T-cell (primary cell): ENCODE data around the gene PDIA5. TPM values are rescaled to one million over a fixed set of nuclear protein-coding genes. Genes with fewer than 3 reads are reported as not detected.

Experiments
- ATAC-seq, 4 experiments: fragments of 200-7000 bp in 3 of 4; fragments of 150-1000 bp in 1 of 4; cut with Tn5 transposase; replicated peaks in 1 of 4; 1 replicate in 3 of 4; 2 replicates in 1 of 4; pipeline ENCODE4 v1.10.0; 2021; ENCODE audit warnings: moderate library complexity in 3 of 4, mild to moderate bottlenecking in 2 of 4, moderate number of reproducible peaks in 1 of 4
- CTCF ChIA-PET, 2 donors: fragments of 300-600 bp; sonication (Branson Sonifier 250); formaldehyde crosslinking; loops; one replicate each; lab custom pipeline; 2022; ENCODE audit warnings: antibody characterized with exemption in 2 of 2; lab: Charles Lee
- POLR2A ChIA-PET, 2 donors: fragments of 300-600 bp; sonication (Branson Sonifier 250); formaldehyde crosslinking; loops; one replicate each; lab custom pipeline; 2022; ENCODE audit warnings: antibody characterized with exemption in 2 of 2; lab: Charles Lee
- DNase-seq, 35 experiments: peaks; one replicate each; pipeline versions ENCODE4 v3.0.0 to v3.0.0-alpha.2; 2013 to 2023
- H3K27ac ChIP-seq: one replicate; pipeline ENCODE4 v1.5.1; 2013; ENCODE audit warnings: low read length
- H3K27me3 ChIP-seq, 2 experiments: replicated peaks in 1 of 2; 1 replicate in 1 of 2; 2 replicates in 1 of 2; pipeline versions ENCODE4 v1.6.1 to v1.7.0; 2013; ENCODE audit warnings: low read length in 1 of 2, mixed read lengths in 1 of 2; ENCODE audit not compliant: control insufficient read depth in 2 of 2, insufficient read depth in 2 of 2; ENCODE audit errors: extremely low read depth in 1 of 2
- H3K36me3 ChIP-seq, 2 donors: 1 replicate in 1 of 2; 2 replicates in 1 of 2; pipeline versions ENCODE4 v1.6.1 to v1.7.0; 2013; ENCODE audit warnings: low read length in 1 of 2; ENCODE audit not compliant: control insufficient read depth in 2 of 2, insufficient read depth in 1 of 2; ENCODE audit errors: extremely low read depth in 1 of 2
- H3K4me1 ChIP-seq, 2 experiments: 1 replicate in 1 of 2; 2 replicates in 1 of 2; pipeline versions ENCODE4 v1.6.1 to v1.7.0; 2013; ENCODE audit warnings: low read length in 2 of 2, mixed read lengths in 1 of 2; ENCODE audit not compliant: insufficient read depth in 2 of 2, control insufficient read depth in 1 of 2; ENCODE audit errors: extremely low read depth in 1 of 2
- H3K4me3 ChIP-seq, 2 donors: 1 replicate in 1 of 2; 2 replicates in 1 of 2; pipeline versions ENCODE4 v1.5.1 to v1.7.0; 2013; ENCODE audit warnings: mild to moderate bottlenecking in 2 of 2, low read length in 1 of 2, moderate library complexity in 1 of 2; ENCODE audit not compliant: control insufficient read depth in 1 of 2; ENCODE audit errors: extremely low read depth in 1 of 2
- H3K9me3 ChIP-seq: 2 replicates; pipeline ENCODE4 v1.7.0; 2013
- H3K27ac Mint-ChIP-seq, 2 donors: one replicate each; pipeline ENCODE4 v1.8.0; 2020 to 2021; ENCODE audit warnings: mild to moderate bottlenecking in 2 of 2, mixed read lengths in 2 of 2
- H3K27me3 Mint-ChIP-seq, 2 donors: one replicate each; pipeline ENCODE4 v1.8.0; 2021 to 2022; ENCODE audit warnings: mixed read lengths in 2 of 2
- H3K36me3 Mint-ChIP-seq: one replicate; pipeline ENCODE4 v1.8.0; 2021; ENCODE audit warnings: mixed read lengths
- H3K4me1 Mint-ChIP-seq, 3 donors: one replicate each; pipeline ENCODE4 v1.8.0; 2020 to 2022; ENCODE audit warnings: mixed read lengths in 3 of 3, mild to moderate bottlenecking in 1 of 3
- H3K4me3 Mint-ChIP-seq, 3 donors: one replicate each; pipeline ENCODE4 v1.8.0; 2020 to 2022; ENCODE audit warnings: mild to moderate bottlenecking in 3 of 3, mixed read lengths in 3 of 3, moderate library complexity in 3 of 3
- H3K9me3 Mint-ChIP-seq, 3 donors: one replicate each; pipeline ENCODE4 v1.8.0; 2020 to 2022; ENCODE audit warnings: mixed read lengths in 3 of 3
- WGBS: methylation state at CpG from one replicate; pipeline ENCODE4 v1.1.5; 2013; ENCODE audit warnings: missing lambda C conversion rate; ENCODE audit not compliant: insufficient coverage; 5-methylcytosine and 5-hydroxymethylcytosine counted together
- total RNA-seq, 35 experiments: library from RNA in 6 of 35; stranded (reverse) in 6 of 35; fragments of 120-200 nt in 1 of 35; gene quantifications; one replicate each; pipeline versions ENCODE4 v1.2.1 to v1.2.4 and lab custom pipeline; 2013 to 2026

The PDIA5 gene
- total RNA-seq, 5 donors from 2014 or later (not counting 1 experiment from before 2014, with no cell fraction given) = 5.4 to 8.2 (median 7.0) TPM

DNA sequence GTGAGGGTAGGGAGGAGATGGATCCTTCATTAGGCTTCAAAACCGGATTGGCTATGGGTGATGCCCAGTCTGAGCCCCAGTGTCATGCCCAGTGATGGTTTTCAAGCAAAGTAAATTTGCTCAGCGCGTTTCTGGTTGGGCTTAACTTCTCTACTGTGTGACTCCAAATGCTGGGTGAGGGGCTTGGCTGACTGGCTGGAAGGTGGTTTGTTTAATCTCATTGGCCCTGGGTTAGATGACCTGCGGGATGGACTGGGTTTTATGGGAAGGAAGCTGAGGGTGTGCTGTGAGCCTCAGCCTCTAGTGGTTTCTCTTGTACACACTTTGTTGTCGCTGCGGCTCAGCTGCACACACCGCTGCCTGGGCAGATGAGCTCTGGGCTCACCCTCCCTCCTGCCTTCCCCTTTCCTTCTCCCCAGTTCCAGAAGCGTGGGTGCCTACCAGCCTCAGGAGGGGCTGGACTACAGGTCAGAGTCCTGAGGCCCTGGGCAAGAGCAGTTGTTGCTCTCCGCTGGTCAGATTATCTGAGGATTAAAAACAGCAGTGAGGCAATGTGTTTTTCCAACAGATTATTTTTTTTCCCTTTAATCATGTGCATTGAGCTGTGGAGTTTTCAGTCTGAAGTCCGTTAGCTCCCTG, 18.6 kb downstream of the PDIA5 start:
- H3K4me3 ChIP-seq = no peak overlapping the region
- POLR2A ChIA-PET = no interaction called here
- peaks cover 0 to 2% of the 10 kb centered on the region in 2 experiments for H3K27me3 ChIP-seq
- Mint-ChIP-seq H3K9me3 (no peaks in the 10 kb centered on the region), H3K4me3 (no peak overlapping the region), H3K27me3 (no peaks in the 10 kb centered on the region), H3K36me3 (no peaks in the 10 kb centered on the region), H3K4me1 (peaks cover 28 to 45% (median 34%) of the 10 kb centered on the region in 3 donors), H3K27ac (no peak overlapping the region)
- CTCF ChIA-PET = no interaction called here
- H3K9me3 ChIP-seq = no peaks in the 10 kb centered on the region
- DNase-seq (no peak), ATAC-seq (no peak)
- H3K4me1 ChIP-seq = peaks cover 2 to 16% of the 10 kb centered on the region in 2 experiments
- H3K27ac ChIP-seq = no peak overlapping the region
- H3K36me3 ChIP-seq = no peaks in the 10 kb centered on the region
- 47% methylated on average over 7 of the region's 10 CpGs for WGBS

- Histone ChIP-seq H3K4me1 (peaks cover 2 to 23% of the 10 kb centered on the region in 2 experiments), H3K36me3 (no peaks in the 10 kb centered on the region), H3K27ac (no peak overlapping the region), H3K4me3 (no peak overlapping the region), H3K9me3 (no peaks in the 10 kb centered on the region), H3K27me3 (peaks cover 0 to 2% of the 10 kb centered on the region in 2 experiments)
- H3K4me3 Mint-ChIP-seq = no peak overlapping the region
- CTCF ChIA-PET = no interaction called here
- POLR2A ChIA-PET = no interaction called here
- H3K4me1 Mint-ChIP-seq = peaks cover 34 to 52% (median 41%) of the 10 kb centered on the region in 3 donors
- DNase-seq = no peak
- no peak overlapping the region for H3K27ac Mint-ChIP-seq
- no peaks in the 10 kb centered on the region for H3K9me3 Mint-ChIP-seq
- no peaks in the 10 kb centered on the region for H3K36me3 Mint-ChIP-seq
- no peaks in the 10 kb centered on the region for H3K27me3 Mint-ChIP-seq
- ATAC-seq = no peak
- WGBS = 83% methylated on average over 2 of the region's 5 CpGs
Observed at GRCh38 chr3:123085932-123086627, 19.3 kb downstream of the PDIA5 start.

GRCh38 chr3:123088387-123088786, 21.6 kb downstream of the PDIA5 start:
- peaks cover 0 to 2% of the 10 kb centered on the region in 2 donors for H3K36me3 ChIP-seq
- Mint-ChIP-seq H3K36me3 (peaks cover 11% of the 10 kb centered on the region), H3K27ac (no peak overlapping the region), H3K4me1 (peaks cover 30 to 55% (median 39%) of the 10 kb centered on the region in 3 donors), H3K9me3 (no peaks in the 10 kb centered on the region), H3K4me3 (no peak overlapping the region), H3K27me3 (no peaks in the 10 kb centered on the region)
- peaks cover 0 to 2% of the 10 kb centered on the region in 2 experiments for H3K27me3 ChIP-seq
- no peak overlapping the region for H3K4me3 ChIP-seq
- POLR2A ChIA-PET = no interaction called here
- CTCF ChIA-PET = interaction anchor here in 1 of 2 donors (0.6 kb wide), 1 partner anchor 12 kb away, joined by 4 read pairs; no protein-coding TSS in a partner anchor
- H3K9me3 ChIP-seq = no peaks in the 10 kb centered on the region
- peaks cover 11 to 30% of the 10 kb centered on the region in 2 experiments for H3K4me1 ChIP-seq
- DNase-seq (no peak), ATAC-seq (no peak)
- WGBS = no CpG with 5 or more reads among the region's 2 CpGs
- no peak overlapping the region for H3K27ac ChIP-seq

- Mint-ChIP-seq H3K27ac (no peak overlapping the region), H3K27me3 (no peaks in the 10 kb centered on the region), H3K4me1 (peaks cover 18 to 41% (median 28%) of the 10 kb centered on the region in 3 donors), H3K36me3 (peaks cover 18% of the 10 kb centered on the region), H3K9me3 (no peaks in the 10 kb centered on the region), H3K4me3 (no peak overlapping the region)
- Histone ChIP-seq H3K4me1 (peaks cover 9 to 26% of the 10 kb centered on the region in 2 experiments), H3K9me3 (no peaks in the 10 kb centered on the region), H3K27ac (no peak overlapping the region), H3K4me3 (no peak overlapping the region), H3K36me3 (peaks cover 2 to 3% of the 10 kb centered on the region in 2 donors), H3K27me3 (peaks cover 0 to 2% of the 10 kb centered on the region in 2 experiments)
- ChIA-PET POLR2A (no interaction called here), CTCF (no interaction called here)
- 95% methylated on average over 12 of the region's 12 CpGs for WGBS
- no peak for DNase-seq
- ATAC-seq = no peak
Observed at GRCh38 chr3:123089611-123090331, 22.9 kb downstream of the PDIA5 start.

GRCh38 chr3:123090728-123091531, 24.1 kb downstream of the PDIA5 start:
- peak overlapping the region; percentile 1 to 50 for H3K27ac Mint-ChIP-seq
- CTCF ChIA-PET = interaction anchor here in 1 of 2 donors (0.6 kb wide), 1 partner anchor 81 kb away, joined by 14 read pairs; no protein-coding TSS in a partner anchor
- 45% methylated on average over 9 of the region's 12 CpGs for WGBS

More at GRCh38 chr3:123090728-123091531, 24.1 kb downstream of the PDIA5 start:
- no peak overlapping the region for H3K27ac ChIP-seq
- DNase-seq (no peak), ATAC-seq (peak; percentile 34 to 57 (median 50))
- H3K4me3 ChIP-seq = peak overlapping the region in 1 of 2 donors; percentile 25
- no peaks in the 10 kb centered on the region for H3K9me3 Mint-ChIP-seq
- H3K27me3 ChIP-seq = no peaks in the 10 kb centered on the region
- H3K27me3 Mint-ChIP-seq = no peaks in the 10 kb centered on the region
- H3K36me3 ChIP-seq = peaks cover 2 to 3% of the 10 kb centered on the region in 2 donors
- H3K36me3 Mint-ChIP-seq = peaks cover 18% of the 10 kb centered on the region
- H3K9me3 ChIP-seq = no peaks in the 10 kb centered on the region
- peaks cover 9 to 17% of the 10 kb centered on the region in 2 experiments for H3K4me1 ChIP-seq
- H3K4me1 Mint-ChIP-seq = peaks cover 17 to 30% (median 19%) of the 10 kb centered on the region in 3 donors
- peak overlapping the region in 1 of 3 donors; percentile 54 for H3K4me3 Mint-ChIP-seq
- POLR2A ChIA-PET = no interaction called here
